ENCODE data around the gene CHD3. TPM values are rescaled to one million over a fixed set of nuclear protein-coding genes. Genes with fewer than 3 reads are reported as not detected.
"Not testable (repeated sequence)": the region's sequence is repeated elsewhere in the genome, so short reads cannot be mapped to it uniquely, and the experiment has no call there.

CHD3 gene
- total RNA-seq, 6 experiments from 2014 or later, result 3.2 to 7.2 (median 5.1) TPM

GRCh38 chr17:7858522-7858810 is 30.1 kb upstream of the CHD3 start:
- intact Hi-C loops (cut with DNase I), result no loop called here
- Histone ChIP-seq H3K4me3 (peak overlapping the region; percentile 72 to 97 (median 86)), H3K36me3 (peaks cover 0 to 6% (median 2%) of the 10 kb centered on the region in 4 donors), H3K27ac (peak overlapping the region; percentile 73 to 84 (median 84)), H3K27me3 (no peaks in the 10 kb centered on the region), H3K9me3 (no peaks in the 10 kb centered on the region), H3K4me1 (peaks cover 0 to 28% (median 11%) of the 10 kb centered on the region in 4 donors)
- 2% methylated on average over 11 of the region's 20 CpGs for WGBS (ENCODE audit: insufficient coverage, low coverage, low lambda C conversion rate, missing lambda C conversion rate)
- ATAC-seq (peak; percentile 5 to 17 (median 12)), DNase-seq (peak; percentile 55 to 69 (median 66))
- TF ChIP-seq CTCF (IDR thresholded peaks at IDR 0.05), result peak; percentile 36 to 50 (median 46)
- TF ChIP-seq POLR2A (IDR thresholded peaks at IDR 0.05), result no peak

- H3K4me1 ChIP-seq, result peaks cover 0 to 28% (median 11%) of the 10 kb centered on the region in 4 donors
- intact Hi-C loops (cut with DNase I), result no loop called here
- WGBS (ENCODE audit: insufficient coverage, low coverage, low lambda C conversion rate, missing lambda C conversion rate), result 75% methylated on average over 7 of the region's 8 CpGs
- H3K27me3 ChIP-seq, result no peaks in the 10 kb centered on the region
- H3K4me3 ChIP-seq, result peak overlapping the region in 2 of 3 donors; percentile 86 to 97
- TF ChIP-seq POLR2A (IDR thresholded peaks at IDR 0.05) (no peak), CTCF (IDR thresholded peaks at IDR 0.05) (no peak)
- peaks cover 0 to under 1% (median under 1%) of the 10 kb centered on the region in 4 donors for H3K36me3 ChIP-seq
- H3K27ac ChIP-seq, result peak overlapping the region in 1 of 3 donors; percentile 84
- ATAC-seq, result no peak
- DNase-seq, result no peak
- no peaks in the 10 kb centered on the region for H3K9me3 ChIP-seq
These were observed 29.6 kb upstream of the CHD3 start for GRCh38 chr17:7859028-7859427.

GRCh38 chr17:7862692-7863437 is 25.7 kb upstream of the CHD3 start:
- WGBS (ENCODE audit: insufficient coverage, low coverage, low lambda C conversion rate, missing lambda C conversion rate), result 16% methylated on average over 3 of the region's 3 CpGs
- H3K27me3 ChIP-seq, result no peaks in the 10 kb centered on the region
- DNase-seq, result no peak
- peak; percentile 65 to 83 (median 81) for TF ChIP-seq CTCF (IDR thresholded peaks at IDR 0.05)
- TF ChIP-seq POLR2A (IDR thresholded peaks at IDR 0.05), result no peak
- H3K27ac ChIP-seq, result no peak overlapping the region
- ATAC-seq, result peak in 2 of 4 donors; percentile 16 to 25
- H3K4me3 ChIP-seq, result no peak overlapping the region
- no peaks in the 10 kb centered on the region for H3K9me3 ChIP-seq
- no peaks in the 10 kb centered on the region for H3K36me3 ChIP-seq
- intact Hi-C loops (cut with DNase I), result loop anchor here in 1 of 2 donors (5.0 kb wide), 1 partner anchor 34 kb away; no protein-coding TSS in a partner anchor
- H3K4me1 ChIP-seq, result peaks cover 0 to 15% (median 7%) of the 10 kb centered on the region in 4 donors

- not testable (repeated sequence) for H3K36me3 ChIP-seq, H3K4me1 ChIP-seq, DNase-seq, H3K27me3 ChIP-seq, ATAC-seq, H3K4me3 ChIP-seq, H3K9me3 ChIP-seq, H3K27ac ChIP-seq
- WGBS (ENCODE audit: insufficient coverage, low coverage, low lambda C conversion rate, missing lambda C conversion rate), result 88% methylated on average over 1 of the region's 5 CpGs
- intact Hi-C loops (cut with DNase I), result loop anchor here in 1 of 2 donors (5.0 kb wide), 1 partner anchor 33 kb away; no protein-coding TSS in a partner anchor
These were observed 24.2 kb upstream of the CHD3 start for GRCh38 chr17:7864384-7864783.

GRCh38 chr17:7864995-7865650 is 23.5 kb upstream of the CHD3 start:
- H3K27ac ChIP-seq, result no peak overlapping the region
- peaks cover 0 to 8% (median 3%) of the 10 kb centered on the region in 4 donors for H3K4me1 ChIP-seq
- no peaks in the 10 kb centered on the region for H3K9me3 ChIP-seq
- ATAC-seq (no peak), DNase-seq (no peak)
- WGBS (ENCODE audit: insufficient coverage, low coverage, low lambda C conversion rate, missing lambda C conversion rate), result 86% methylated on average over 5 of the region's 5 CpGs
- no peak overlapping the region for H3K4me3 ChIP-seq
- no peak for TF ChIP-seq CTCF (IDR thresholded peaks at IDR 0.05)
- TF ChIP-seq POLR2A (IDR thresholded peaks at IDR 0.05), result no peak
- no peaks in the 10 kb centered on the region for H3K27me3 ChIP-seq
- no peaks in the 10 kb centered on the region for H3K36me3 ChIP-seq
- intact Hi-C loops (cut with DNase I), result loop anchor here in 1 of 2 donors (5.0 kb wide), 1 partner anchor 32 kb away; no protein-coding TSS in a partner anchor
